Esophagus (tissue), 2 donors: Measurements from ENCODE around the gene PPCS. TPM values are rescaled to one million over a fixed set of nuclear protein-coding genes. Genes with fewer than 3 reads are reported as not detected.

Source experiments
- H3K27ac ChIP-seq, 2 donors: one replicate each; pipeline ENCODE4 v1.5.1; 2013; ENCODE audit warnings: low read depth in 2 of 2, mild to moderate bottlenecking in 2 of 2, inconsistent platforms in 1 of 2, low read length in 1 of 2, moderate library complexity in 1 of 2
- H3K27me3 ChIP-seq, 2 donors: one replicate each; pipeline ENCODE4 v1.6.1; 2013; ENCODE audit warnings: low read length in 2 of 2, control low read depth in 1 of 2, mild to moderate bottlenecking in 1 of 2; ENCODE audit not compliant: insufficient read depth in 2 of 2, control insufficient read depth in 1 of 2
- H3K36me3 ChIP-seq, 2 donors: one replicate each; pipeline ENCODE4 v1.6.1; 2013; ENCODE audit warnings: low read length in 1 of 2; ENCODE audit not compliant: control insufficient read depth in 2 of 2, insufficient read depth in 2 of 2
- H3K4me1 ChIP-seq, 2 donors: one replicate each; pipeline ENCODE4 v1.6.1; 2013; ENCODE audit warnings: low read length in 1 of 2; ENCODE audit not compliant: control insufficient read depth in 2 of 2, insufficient read depth in 2 of 2
- H3K4me3 ChIP-seq, 2 donors: one replicate each; pipeline ENCODE4 v1.5.1; 2013; ENCODE audit warnings: low read length in 2 of 2, mild to moderate bottlenecking in 2 of 2, low read depth in 1 of 2, moderate library complexity in 1 of 2
- H3K9me3 ChIP-seq, 2 donors: one replicate each; pipeline ENCODE4 v1.6.1; 2013; ENCODE audit warnings: mild to moderate bottlenecking in 2 of 2, low read depth in 1 of 2, low read length in 1 of 2, moderate library complexity in 1 of 2; ENCODE audit not compliant: control insufficient read depth in 2 of 2, insufficient read depth in 1 of 2
- WGBS, 2 donors: extraction: QIAGEN DNeasy Blood & Tissue Kit; methylation state at CpG; one replicate each; pipeline ENCODE4 v1.1.7; 2013; 5-methylcytosine and 5-hydroxymethylcytosine counted together
- polyA plus RNA-seq, 2 donors: library from polyadenylated mRNA; stranded (reverse); fragments of 200-250 nt; gene quantifications; one replicate each; pipeline ENCODE4 v1.2.3, GENCODE V29; 2013
- donor health status: healthy with polysubstance abuse.
- donor health status: Bipolar disorder and iron deficiency.

Gene PPCS
- polyA plus RNA-seq, 2 donors: 68.4 to 157 TPM

DNA sequence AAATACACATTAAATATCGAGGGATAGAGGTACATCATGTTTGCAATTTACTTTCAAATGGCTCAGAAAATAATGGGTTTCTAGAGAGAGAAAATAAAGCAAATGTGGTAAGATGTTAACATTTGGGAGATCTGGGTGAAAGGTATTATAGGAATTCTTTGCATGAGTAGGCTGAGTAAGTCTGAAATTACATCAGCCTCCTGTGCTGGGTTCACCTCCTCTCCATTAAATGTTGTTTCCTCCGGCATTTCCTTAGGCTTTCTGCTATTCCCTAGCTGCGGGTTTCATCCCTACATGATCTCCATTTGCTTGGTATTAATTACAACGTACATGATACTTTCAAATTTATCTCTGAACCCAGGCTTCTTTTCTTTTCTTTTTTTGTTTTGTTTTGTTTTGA, 32.1 kb upstream of the PPCS start:
- peaks cover 0 to 3% of the 10 kb centered on the region in 2 donors for H3K4me1 ChIP-seq
- WGBS, 2 donors: 86 to 90% methylated on average over 4 of the region's 4 CpGs
- no peaks in the 10 kb centered on the region for H3K36me3 ChIP-seq
- H3K27me3 ChIP-seq: no peaks in the 10 kb centered on the region
- H3K4me3 ChIP-seq: no peak overlapping the region
- H3K9me3 ChIP-seq: no peaks in the 10 kb centered on the region
- no peak overlapping the region for H3K27ac ChIP-seq

- no peak overlapping the region for H3K27ac ChIP-seq
- WGBS, 2 donors: 72 to 73% methylated on average over 4 of the region's 4 CpGs
- no peaks in the 10 kb centered on the region for H3K27me3 ChIP-seq
- no peak overlapping the region for H3K4me3 ChIP-seq
- no peaks in the 10 kb centered on the region for H3K9me3 ChIP-seq
- H3K36me3 ChIP-seq: no peaks in the 10 kb centered on the region
- H3K4me1 ChIP-seq: no peaks in the 10 kb centered on the region
Observed at GRCh38 chr1:42427240-42427639, 29.1 kb upstream of the PPCS start.

DNA sequence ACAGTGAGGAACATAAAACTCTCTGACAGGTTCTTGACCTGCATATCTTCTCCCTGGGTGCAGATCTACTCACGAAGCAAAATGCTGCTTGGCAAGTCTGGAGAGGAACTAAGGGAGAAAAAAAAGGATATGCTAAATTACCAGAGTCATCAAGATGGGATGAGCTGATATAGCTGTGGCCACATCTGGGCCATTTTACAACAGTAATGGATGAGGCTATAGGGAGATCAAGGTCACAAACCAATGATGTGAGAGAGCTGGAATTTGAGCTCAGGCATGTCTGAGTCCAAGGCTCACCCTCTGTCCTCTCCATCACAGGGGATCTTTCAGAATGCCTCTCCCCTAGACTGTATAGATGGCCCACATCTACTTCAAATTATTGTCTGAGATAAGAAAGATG, 26.7 kb upstream of the PPCS start:
- Histone ChIP-seq H3K9me3 (no peaks in the 10 kb centered on the region), H3K36me3 (no peaks in the 10 kb centered on the region), H3K27me3 (no peaks in the 10 kb centered on the region), H3K4me3 (no peak overlapping the region), H3K4me1 (no peaks in the 10 kb centered on the region), H3K27ac (no peak overlapping the region)
- 84 to 86% methylated on average over 1 of the region's 1 CpG for WGBS, 2 donors

DNA sequence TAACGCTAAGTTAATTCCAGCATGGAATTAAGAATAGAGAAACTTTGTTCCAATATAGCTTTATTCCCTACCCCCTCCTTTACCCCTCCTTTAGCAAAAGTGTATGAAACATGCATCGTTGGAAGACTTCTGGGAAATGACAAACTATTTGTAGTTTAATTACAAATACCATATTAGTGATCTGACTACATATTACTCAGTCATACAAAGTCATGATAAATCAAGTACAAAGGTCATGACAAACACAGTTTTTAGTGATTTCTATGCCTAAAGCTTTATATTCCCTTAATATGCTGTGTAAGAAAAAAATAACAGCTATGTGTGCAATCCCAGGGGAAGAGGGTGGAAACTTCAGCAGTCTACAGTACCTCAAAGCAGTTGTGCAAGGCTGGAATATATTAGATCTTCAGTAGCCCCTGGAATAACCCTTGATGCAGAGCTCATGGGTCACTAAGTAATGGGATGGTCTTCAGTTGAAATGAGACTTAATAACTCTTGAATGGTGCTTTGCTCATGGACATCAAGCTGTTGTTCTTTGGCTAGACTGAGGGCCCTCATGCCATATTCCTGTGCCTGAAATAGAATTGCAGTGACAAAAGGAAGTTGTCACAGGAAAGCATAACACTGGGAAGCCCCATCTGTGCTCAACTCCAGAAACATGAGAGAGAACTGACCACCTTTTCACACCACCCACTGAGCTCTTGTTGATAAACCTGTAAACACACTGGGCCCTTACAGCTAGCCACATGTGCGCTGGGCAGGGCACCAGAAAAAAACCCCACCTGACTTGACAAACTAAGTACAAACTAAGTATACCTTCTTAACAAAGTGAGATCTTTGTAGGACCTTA, 25.8 kb upstream of the PPCS start:
- Histone ChIP-seq H3K36me3 (no peaks in the 10 kb centered on the region), H3K27ac (no peak overlapping the region), H3K9me3 (no peaks in the 10 kb centered on the region), H3K27me3 (no peaks in the 10 kb centered on the region), H3K4me1 (no peaks in the 10 kb centered on the region), H3K4me3 (no peak overlapping the region)
- WGBS, 2 donors: 83 to 84% methylated on average over 3 of the region's 3 CpGs

DNA sequence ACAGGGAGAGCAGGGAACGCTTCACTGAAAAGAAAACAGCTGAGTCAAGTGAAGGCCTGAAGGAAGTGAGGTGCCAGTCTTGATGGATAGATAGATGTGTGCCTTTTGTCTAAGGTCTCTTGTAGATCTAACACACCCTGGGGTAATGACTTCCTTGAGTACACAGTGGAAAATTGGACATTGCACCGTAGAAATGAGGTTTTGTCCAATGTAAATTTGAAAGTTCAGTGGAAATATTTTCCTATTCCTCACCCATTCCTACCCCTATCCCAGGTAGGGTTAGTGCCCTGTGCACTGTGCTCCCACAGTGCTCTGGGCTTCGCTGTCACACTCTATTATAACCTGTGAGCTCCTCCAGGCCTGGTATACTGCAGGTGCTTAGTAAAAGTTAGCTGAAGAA, 24.8 kb upstream of the PPCS start:
- no peaks in the 10 kb centered on the region for H3K9me3 ChIP-seq
- no peaks in the 10 kb centered on the region for H3K4me1 ChIP-seq
- H3K36me3 ChIP-seq: no peaks in the 10 kb centered on the region
- H3K27ac ChIP-seq: no peak overlapping the region
- no peak overlapping the region for H3K4me3 ChIP-seq
- no peaks in the 10 kb centered on the region for H3K27me3 ChIP-seq
- 68% methylated on average over 3 of the region's 3 CpGs for WGBS, 2 donors

DNA sequence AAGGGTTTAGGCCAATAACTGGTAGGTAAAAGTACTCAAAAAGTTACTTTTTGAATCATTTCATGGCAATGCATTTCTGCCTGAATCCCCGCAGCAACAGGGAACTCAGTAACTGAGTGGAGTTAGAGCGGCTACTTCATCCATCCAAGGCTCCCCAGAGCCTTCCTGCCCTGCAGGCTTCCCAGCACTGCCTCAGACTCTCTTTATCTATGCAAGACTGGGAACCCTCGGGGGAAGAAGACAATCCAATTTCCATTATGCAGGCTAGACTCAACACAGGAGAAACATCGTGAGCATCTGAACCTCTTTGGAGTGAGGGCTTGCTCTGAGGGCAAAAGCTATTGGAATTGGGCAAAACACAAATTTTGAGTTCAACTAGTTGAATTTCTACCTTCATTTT, 23.6 kb upstream of the PPCS start:
- H3K4me1 ChIP-seq: no peaks in the 10 kb centered on the region
- H3K27me3 ChIP-seq: no peaks in the 10 kb centered on the region
- WGBS, 2 donors: 90 to 92% methylated on average over 4 of the region's 4 CpGs
- no peak overlapping the region for H3K27ac ChIP-seq
- H3K36me3 ChIP-seq: no peaks in the 10 kb centered on the region
- no peaks in the 10 kb centered on the region for H3K9me3 ChIP-seq
- no peak overlapping the region for H3K4me3 ChIP-seq

GRCh38 chr1:42433369-42433768, 23.0 kb upstream of the PPCS start:
- WGBS, 2 donors: 91 to 92% methylated on average over 6 of the region's 6 CpGs
- no peaks in the 10 kb centered on the region for H3K4me1 ChIP-seq
- H3K27me3 ChIP-seq: no peaks in the 10 kb centered on the region
- H3K36me3 ChIP-seq: no peaks in the 10 kb centered on the region
- H3K27ac ChIP-seq: no peak overlapping the region
- no peaks in the 10 kb centered on the region for H3K9me3 ChIP-seq
- no peak overlapping the region for H3K4me3 ChIP-seq

DNA sequence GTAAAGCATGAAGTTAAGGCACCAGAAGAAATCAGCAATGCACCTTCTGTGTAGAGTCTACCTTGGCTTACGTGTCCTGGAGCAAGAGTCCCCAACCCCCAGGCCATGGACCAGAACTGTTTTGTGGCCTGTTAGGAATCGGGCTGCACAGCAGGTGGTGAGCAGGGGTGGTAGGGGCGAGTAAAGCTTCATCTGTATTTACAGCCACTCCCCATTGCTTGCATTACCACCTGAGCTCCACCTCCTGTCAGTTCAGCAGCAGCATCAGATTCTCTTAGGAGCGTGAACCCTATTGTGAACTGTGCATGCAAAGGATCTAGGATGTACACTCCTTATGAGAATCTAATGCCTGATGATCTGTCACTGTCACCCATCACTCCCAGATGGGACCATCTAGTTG, 22.0 kb upstream of the PPCS start:
- Histone ChIP-seq H3K36me3 (no peaks in the 10 kb centered on the region), H3K27me3 (no peaks in the 10 kb centered on the region), H3K27ac (no peak overlapping the region), H3K4me1 (no peaks in the 10 kb centered on the region), H3K4me3 (no peak overlapping the region), H3K9me3 (no peaks in the 10 kb centered on the region)
- 92 to 97% methylated on average over 4 of the region's 4 CpGs for WGBS, 2 donors

DNA sequence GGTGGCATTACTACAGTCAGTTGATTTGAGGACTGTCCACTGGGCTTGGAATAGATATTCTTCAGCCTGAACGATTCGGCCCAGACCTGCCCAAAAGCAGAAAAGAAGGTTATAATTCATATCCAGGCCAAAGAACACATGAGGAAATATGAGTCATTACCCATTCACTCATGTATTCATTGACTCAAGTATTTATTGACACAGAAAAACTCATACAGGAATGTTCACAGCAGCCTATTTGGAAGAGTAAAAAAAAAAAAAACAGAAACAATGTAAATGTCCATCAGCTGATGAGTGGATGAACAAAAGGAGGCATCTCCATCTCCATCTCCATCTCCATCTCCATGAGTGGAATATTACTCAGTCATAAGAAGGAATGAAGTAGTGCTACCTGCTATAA, 16.4 kb upstream of the PPCS start:
- Histone ChIP-seq H3K36me3 (no peaks in the 10 kb centered on the region), H3K4me1 (no peaks in the 10 kb centered on the region), H3K27me3 (no peaks in the 10 kb centered on the region), H3K27ac (no peak overlapping the region), H3K4me3 (no peak overlapping the region), H3K9me3 (no peaks in the 10 kb centered on the region)
- 17 to 49% methylated on average over 2 of the region's 2 CpGs for WGBS, 2 donors

GRCh38 chr1:42442662-42443061, 13.7 kb upstream of the PPCS start:
- H3K4me1 ChIP-seq: no peaks in the 10 kb centered on the region
- 43 to 53% methylated on average over 2 of the region's 2 CpGs for WGBS, 2 donors
- H3K36me3 ChIP-seq: no peaks in the 10 kb centered on the region
- H3K4me3 ChIP-seq: no peak overlapping the region
- H3K27ac ChIP-seq: no peak overlapping the region
- no peaks in the 10 kb centered on the region for H3K9me3 ChIP-seq
- H3K27me3 ChIP-seq: no peaks in the 10 kb centered on the region
